ENCODE results near the gene C7orf33. TPM values are rescaled to one million over a fixed set of nuclear protein-coding genes. Genes with fewer than 3 reads are reported as not detected.

Gene C7orf33
- total RNA-seq, 1 experiment from 2014 or later, result not detected

- H4K91ac ChIP-seq (ENCODE audit: insufficient read length, low read depth, low read length), result no peak overlapping the region
- TF ChIP-seq, protein P1, sequence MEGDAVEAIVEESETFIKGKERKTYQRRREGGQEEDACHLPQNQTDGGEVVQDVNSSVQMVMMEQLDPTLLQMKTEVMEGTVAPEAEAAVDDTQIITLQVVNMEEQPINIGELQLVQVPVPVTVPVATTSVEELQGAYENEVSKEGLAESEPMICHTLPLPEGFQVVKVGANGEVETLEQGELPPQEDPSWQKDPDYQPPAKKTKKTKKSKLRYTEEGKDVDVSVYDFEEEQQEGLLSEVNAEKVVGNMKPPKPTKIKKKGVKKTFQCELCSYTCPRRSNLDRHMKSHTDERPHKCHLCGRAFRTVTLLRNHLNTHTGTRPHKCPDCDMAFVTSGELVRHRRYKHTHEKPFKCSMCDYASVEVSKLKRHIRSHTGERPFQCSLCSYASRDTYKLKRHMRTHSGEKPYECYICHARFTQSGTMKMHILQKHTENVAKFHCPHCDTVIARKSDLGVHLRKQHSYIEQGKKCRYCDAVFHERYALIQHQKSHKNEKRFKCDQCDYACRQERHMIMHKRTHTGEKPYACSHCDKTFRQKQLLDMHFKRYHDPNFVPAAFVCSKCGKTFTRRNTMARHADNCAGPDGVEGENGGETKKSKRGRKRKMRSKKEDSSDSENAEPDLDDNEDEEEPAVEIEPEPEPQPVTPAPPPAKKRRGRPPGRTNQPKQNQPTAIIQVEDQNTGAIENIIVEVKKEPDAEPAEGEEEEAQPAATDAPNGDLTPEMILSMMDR (conservative IDR thresholded peaks at IDR 0.05), result no peak
- H3K18ac ChIP-seq (ENCODE audit: insufficient read length, low read depth, low read length), result no peak overlapping the region
- no CpG with 5 or more reads among the region's 5 CpGs for WGBS (ENCODE audit: extremely low coverage, insufficient read length, low lambda C conversion rate)
- no peak overlapping the region for H4K8ac ChIP-seq (replicated peaks; ENCODE audit: insufficient read length, low read depth, low read length)
- no peak for DNase-seq
- no peaks in the 10 kb centered on the region for H3K23me2 ChIP-seq (ENCODE audit: insufficient read length, low read depth, low read length, poor library complexity, severe bottlenecking)
- no peak overlapping the region for H3K4ac ChIP-seq (ENCODE audit: low read depth, low read length)
- H2BK12ac ChIP-seq (ENCODE audit: insufficient read length, low read depth, low read length), result no peak overlapping the region
- Mint-ChIP-seq H3K36me3 (ENCODE audit: insufficient read depth in 1 of 3, low read depth in 3 of 3) (no peaks in the 10 kb centered on the region; a peak in 1 of 7 replicates), H3K4me1 (no peaks in the 10 kb centered on the region), H3K27me3 (ENCODE audit: low read depth) (peaks cover 1% of the 10 kb centered on the region; the same call in 1 of the 2 replicates), H3K27ac (no peak overlapping the region), H3K9me3 (no peaks in the 10 kb centered on the region), H3K4me3 (no peak overlapping the region)
- H3K4me1 ChIP-seq (ENCODE audit: insufficient read depth, low read length), result no peaks in the 10 kb centered on the region
- no peak overlapping the region for H3K56ac ChIP-seq (ENCODE audit: insufficient read length, low read depth, low read length)
- H4K5ac ChIP-seq (ENCODE audit: insufficient read length, low read depth, low read length), result no peak overlapping the region
- no peaks in the 10 kb centered on the region for H3K9me3 ChIP-seq (ENCODE audit: control insufficient read depth, low read depth, low read length)
- no peak overlapping the region for H2AFZ ChIP-seq (ENCODE audit: low read length)
- H3K23ac ChIP-seq (ENCODE audit: insufficient read length, low read depth, low read length), result no peak overlapping the region
- no peaks in the 10 kb centered on the region for H3K27me3 ChIP-seq (ENCODE audit: insufficient read depth, low read length)
- no peak overlapping the region for H3K14ac ChIP-seq (ENCODE audit: insufficient read depth, low read length)
- H2BK120ac ChIP-seq (ENCODE audit: low read depth, low read length, poor library complexity, severe bottlenecking), result no peak overlapping the region
- no peaks in the 10 kb centered on the region for H3K79me1 ChIP-seq (ENCODE audit: insufficient read depth, low read depth, low read length, poor library complexity, severe bottlenecking)
- H3K4me2 ChIP-seq (ENCODE audit: insufficient read depth, insufficient read length, low read length), result no peak overlapping the region
- no peaks in the 10 kb centered on the region for H4K20me1 ChIP-seq (ENCODE audit: control insufficient read depth, insufficient read depth, insufficient read length)
- no peaks in the 10 kb centered on the region for H3K79me2 ChIP-seq (ENCODE audit: insufficient read depth, low read length)
- H2BK15ac ChIP-seq (ENCODE audit: low read depth, low read length), result no peak overlapping the region
- no peak overlapping the region for H2AK5ac ChIP-seq (ENCODE audit: insufficient read length, low read length)
- H2BK20ac ChIP-seq (ENCODE audit: low read depth, low read length, poor library complexity, severe bottlenecking), result no peak overlapping the region
- no peak overlapping the region for H3K27ac ChIP-seq (ENCODE audit: insufficient read length, low read depth, low read length)
- no peak overlapping the region for H3T11ph ChIP-seq (ENCODE audit: low read length)
- H3K9ac ChIP-seq (ENCODE audit: extremely low read depth, insufficient read length, low read length), result no peak overlapping the region
- H2BK5ac ChIP-seq (ENCODE audit: insufficient read length, low read length), result no peak overlapping the region
These were observed 42.6 kb upstream of the C7orf33 start for GRCh38 chr7:148547951-148548350.

All from H9 (cell line).